GM12873 (cell line): ENCODE measurements around the gene USP24.

Source experiments
- TF ChIP-seq, protein P1 (sequence below): IDR thresholded peaks from 2 replicates; pipeline ENCODE4 v1.5.1; 2012; ENCODE audit warnings: low read depth, mild to moderate bottlenecking, moderate library complexity, low read length, control low read depth; ENCODE audit not compliant: insufficient read depth; ENCODE audit errors: missing control alignments

USP24 gene

DNA sequence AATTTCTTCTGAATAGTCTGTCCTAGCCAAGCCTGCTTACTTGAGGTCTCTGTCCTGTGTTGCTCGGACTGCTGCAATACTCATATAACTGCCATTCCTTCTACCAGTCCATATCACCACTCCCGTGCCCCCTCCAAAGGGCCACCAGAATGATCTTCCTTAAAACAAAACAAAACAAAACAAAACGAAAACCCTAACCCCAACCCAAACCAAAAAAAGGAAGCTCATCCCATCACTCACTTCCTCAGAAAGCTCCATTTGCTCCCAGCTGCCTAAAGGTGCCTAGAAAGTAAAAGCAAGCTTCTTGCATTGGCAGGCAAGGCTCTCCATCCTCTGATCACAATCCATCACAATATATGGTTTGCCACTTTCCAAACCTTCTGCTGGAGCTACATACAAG, 20.3 kb downstream of the USP24 start:
- TF ChIP-seq, protein P1, sequence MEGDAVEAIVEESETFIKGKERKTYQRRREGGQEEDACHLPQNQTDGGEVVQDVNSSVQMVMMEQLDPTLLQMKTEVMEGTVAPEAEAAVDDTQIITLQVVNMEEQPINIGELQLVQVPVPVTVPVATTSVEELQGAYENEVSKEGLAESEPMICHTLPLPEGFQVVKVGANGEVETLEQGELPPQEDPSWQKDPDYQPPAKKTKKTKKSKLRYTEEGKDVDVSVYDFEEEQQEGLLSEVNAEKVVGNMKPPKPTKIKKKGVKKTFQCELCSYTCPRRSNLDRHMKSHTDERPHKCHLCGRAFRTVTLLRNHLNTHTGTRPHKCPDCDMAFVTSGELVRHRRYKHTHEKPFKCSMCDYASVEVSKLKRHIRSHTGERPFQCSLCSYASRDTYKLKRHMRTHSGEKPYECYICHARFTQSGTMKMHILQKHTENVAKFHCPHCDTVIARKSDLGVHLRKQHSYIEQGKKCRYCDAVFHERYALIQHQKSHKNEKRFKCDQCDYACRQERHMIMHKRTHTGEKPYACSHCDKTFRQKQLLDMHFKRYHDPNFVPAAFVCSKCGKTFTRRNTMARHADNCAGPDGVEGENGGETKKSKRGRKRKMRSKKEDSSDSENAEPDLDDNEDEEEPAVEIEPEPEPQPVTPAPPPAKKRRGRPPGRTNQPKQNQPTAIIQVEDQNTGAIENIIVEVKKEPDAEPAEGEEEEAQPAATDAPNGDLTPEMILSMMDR: no peak

DNA sequence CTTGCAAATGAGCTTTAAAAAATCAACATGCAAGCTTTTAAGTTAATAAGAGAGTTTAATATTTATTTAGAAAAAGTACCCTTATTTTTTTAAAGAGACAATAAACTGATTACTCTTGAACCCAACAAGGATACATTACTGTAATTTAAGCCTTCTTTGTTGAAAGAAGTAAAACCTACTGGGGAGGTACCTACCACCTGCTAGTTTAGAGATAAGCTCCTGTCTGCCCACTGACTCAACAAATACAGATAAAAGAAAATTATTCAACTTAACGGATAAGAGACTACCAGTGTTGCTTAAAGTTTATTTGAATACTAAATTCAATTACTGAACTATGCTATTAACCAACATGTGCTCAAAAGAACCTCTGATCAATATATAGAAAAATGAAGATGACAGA, 23.1 kb downstream of the USP24 start:
- TF ChIP-seq, protein P1: no peak

DNA sequence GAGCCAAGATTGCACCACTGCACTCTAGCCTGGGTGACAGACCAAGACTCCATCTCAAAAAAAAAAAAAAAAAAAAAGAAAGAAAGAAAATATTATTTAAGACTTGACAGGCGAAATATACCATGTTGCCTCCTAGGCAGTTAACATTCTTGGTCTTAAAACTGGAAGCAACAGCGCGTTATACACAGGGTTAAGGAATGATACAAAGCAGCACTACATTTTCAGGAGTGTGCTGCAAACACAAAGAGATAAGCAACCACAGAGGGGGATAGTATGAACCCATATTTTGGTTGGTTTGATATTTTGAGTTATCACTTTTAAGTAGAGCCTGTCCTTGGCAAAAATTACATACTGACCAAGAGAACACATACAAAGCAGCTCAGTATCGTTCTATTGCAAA, 25.1 kb downstream of the USP24 start:
- TF ChIP-seq, protein P1: no peak

DNA sequence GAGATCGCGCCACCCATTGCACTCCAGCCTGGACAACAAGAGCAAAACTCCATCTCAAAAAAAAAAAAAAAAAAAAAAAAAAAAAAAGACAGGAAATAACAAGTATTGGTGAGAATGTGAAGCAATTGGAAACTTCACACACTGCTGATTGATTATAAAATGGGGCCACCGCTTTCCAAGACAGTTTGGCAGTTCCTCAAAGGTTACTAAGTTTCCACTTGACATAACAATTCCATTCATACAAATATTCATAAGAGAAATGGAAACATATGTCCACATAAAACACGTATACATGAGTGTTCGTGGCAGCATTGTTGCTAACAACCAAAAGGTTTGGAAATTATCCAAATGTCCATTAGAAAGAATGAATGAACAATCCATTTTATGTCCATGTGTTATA, 26.3 kb downstream of the USP24 start:
- TF ChIP-seq, protein P1: no peak

DNA sequence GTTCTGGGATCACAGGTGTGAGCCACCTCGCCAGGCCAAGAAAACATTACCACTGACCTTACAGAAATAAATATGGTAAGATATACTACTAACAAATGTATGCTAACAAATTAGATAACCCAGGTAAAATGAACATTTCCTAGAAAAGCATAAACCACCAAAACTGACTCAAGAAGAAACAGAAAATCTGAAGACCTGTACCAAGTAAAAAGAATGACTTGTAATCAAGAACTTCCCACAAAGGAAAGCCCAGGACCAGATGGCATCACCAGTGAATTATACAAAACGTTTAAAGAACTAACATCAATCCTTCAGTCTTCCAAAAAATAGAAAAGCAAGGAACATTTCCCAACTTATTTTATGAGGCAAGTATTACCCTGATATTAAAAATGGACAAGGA, 29.3 kb downstream of the USP24 start:
- TF ChIP-seq, protein P1: no peak

DNA sequence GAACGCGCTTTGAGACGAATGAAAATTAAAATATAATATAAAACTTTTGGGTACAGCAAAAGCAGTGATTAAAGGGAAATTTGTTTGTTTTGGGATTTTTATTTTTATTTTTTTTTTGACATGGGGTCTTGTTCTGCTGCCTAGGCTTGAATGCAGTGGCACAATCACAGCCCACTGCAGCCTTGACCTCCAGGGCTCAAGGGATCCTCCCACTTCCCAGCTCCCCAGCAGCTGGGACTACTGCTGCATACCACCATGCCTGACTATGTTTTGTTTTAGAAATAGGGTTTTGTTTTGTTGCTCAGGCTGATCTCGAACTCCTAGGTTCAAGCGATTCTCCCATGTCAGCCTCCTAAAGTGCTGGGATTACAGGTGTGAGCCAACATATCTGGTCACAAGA, 30.3 kb downstream of the USP24 start:
- TF ChIP-seq, protein P1: no peak

GRCh38 chr1:55181666-55182065, 33.5 kb downstream of the USP24 start:
- TF ChIP-seq, protein P1: no peak

GRCh38 chr1:55180075-55180670, 35.0 kb downstream of the USP24 start:
- TF ChIP-seq, protein P1: no peak
